ENCODE data around the gene TMEM208.

The TMEM208 gene

GRCh38 chr16:67237396-67238277, 10.7 kb downstream of the TMEM208 start:
- DNase-seq = no peak

- no peak for DNase-seq
Observed at GRCh38 chr16:67238278-67238575, 11.3 kb downstream of the TMEM208 start.

DNA sequence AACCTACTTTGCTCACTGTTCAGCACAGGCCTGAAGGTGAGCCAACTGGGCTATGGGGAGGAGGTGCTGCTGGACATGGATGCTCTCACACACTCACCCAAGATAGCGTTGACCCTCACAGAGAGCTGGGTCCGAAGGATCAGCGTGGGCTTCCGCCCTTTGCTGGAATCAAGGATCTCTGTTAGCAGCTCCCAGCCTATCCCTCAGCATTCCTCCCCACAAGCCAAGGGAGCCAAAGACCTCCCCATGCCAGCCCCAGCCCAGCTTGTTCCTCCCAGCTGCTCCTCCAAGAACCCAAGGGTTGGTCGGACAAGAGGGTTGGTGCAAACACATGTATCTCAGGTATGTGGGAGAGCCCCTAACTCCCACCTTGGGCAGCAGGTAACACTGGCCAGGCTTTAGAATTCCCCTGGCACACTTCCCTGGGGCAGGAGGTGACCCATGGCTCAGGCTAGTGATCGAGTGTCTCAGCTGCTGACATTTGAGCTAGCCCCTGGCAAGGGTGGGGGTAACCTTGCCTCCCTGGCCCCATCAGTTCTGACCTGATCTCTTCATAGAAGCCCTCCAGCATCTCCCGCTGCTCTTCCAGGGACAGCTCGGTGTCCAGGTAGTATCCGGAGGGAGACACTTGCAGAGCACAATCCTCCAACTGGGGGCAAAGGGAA, 12.0 kb downstream of the TMEM208 start:
- DNase-seq = no peak

DNA sequence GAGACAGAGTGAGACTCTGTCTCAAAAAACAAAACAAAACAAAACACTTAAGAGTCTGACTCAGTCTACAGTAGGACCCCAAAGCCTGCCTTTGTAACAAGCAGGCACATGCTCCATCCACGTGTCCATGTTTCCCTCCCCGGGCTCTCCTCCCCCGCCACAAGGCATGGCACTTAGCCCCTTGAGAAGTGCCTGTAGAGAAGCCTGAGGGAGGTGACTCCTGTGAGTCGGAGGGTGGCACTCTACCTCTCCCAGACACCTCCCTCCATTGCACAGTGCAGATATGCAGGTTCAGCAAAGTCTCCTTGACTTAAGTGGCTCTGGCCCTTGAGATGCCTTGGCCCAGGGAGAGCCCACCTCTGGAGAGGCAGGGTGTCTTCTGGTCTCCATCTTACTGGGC, 13.6 kb downstream of the TMEM208 start:
- no peak for DNase-seq

DNA sequence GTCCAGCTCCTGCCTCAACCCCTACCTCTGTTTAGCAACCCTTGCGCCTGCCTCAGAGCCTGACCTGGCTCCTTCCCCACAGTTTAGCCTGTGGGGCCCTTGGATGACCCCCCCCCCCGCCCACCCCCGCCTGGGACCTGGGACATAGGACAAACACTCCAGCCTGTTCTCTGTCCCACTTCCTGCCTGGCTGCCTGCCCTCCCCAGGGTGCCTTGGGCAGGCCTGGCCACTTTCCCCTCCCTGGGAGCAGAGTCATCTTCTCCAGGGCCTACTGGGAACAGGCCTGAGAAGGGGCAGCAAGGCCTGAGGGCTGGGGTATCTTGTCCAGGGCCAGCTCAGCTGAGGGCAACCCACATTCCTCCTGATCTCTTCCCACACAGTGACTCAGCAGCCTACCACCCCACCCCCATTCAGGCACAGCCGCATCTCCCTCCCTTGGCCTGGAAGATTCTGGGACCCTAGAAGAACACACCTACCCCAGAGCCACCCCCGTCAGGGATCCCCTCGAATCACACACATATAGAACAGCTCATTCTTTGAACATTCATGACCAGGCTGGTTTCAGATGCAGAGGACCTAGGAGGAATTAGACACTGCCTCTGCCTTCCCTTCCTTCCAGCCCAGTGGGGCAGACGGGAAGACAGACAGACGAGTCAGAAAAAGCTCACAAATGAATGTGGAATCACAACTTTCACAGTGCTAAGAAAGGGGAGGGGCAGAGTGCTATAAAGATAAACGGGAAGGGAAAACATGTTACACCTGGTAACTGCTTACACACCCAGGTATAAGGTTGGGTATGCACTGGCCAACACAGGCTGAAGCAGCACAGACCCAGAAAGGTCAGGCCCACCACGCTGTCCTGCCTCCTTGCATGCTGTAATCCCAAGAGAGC, 14.3 kb downstream of the TMEM208 start:
- no peak for DNase-seq

- DNase-seq = no peak
Observed at GRCh38 chr16:67242138-67242730, 15.3 kb downstream of the TMEM208 start.

GRCh38 chr16:67243481-67243880, 16.6 kb downstream of the TMEM208 start:
- DNase-seq = peak; percentile 56

GRCh38 chr16:67244387-67245185, 17.7 kb downstream of the TMEM208 start:
- DNase-seq = peak; percentile 92

DNA sequence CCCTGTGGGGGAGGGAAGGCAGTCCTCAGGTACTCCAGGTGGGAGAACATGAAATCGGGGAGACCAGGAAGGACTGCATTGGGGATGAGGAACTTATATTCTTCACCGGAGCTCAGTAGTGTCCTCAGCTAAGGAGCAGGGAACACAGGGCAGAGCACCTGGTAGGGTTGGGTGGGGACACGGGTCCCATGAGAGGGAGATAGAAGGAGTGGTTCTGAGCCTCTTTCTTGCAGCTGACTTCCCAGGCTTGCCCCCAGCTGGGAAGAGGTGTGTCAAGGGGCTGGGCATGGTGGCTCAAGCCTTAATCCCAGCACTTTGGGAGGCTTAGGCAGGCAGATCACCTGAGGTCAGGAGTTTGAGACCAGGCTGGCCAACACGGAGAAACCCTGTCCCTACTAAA, 18.3 kb downstream of the TMEM208 start:
- DNase-seq = peak; percentile 62

GRCh38 chr16:67245674-67246080, 18.7 kb downstream of the TMEM208 start:
- peak; percentile 54 for DNase-seq

GRCh38 chr16:67246081-67246755, 19.3 kb downstream of the TMEM208 start:
- peak; percentile 83 for DNase-seq

- no peak for DNase-seq
Observed at GRCh38 chr16:67246756-67247191, 19.8 kb downstream of the TMEM208 start.

DNA sequence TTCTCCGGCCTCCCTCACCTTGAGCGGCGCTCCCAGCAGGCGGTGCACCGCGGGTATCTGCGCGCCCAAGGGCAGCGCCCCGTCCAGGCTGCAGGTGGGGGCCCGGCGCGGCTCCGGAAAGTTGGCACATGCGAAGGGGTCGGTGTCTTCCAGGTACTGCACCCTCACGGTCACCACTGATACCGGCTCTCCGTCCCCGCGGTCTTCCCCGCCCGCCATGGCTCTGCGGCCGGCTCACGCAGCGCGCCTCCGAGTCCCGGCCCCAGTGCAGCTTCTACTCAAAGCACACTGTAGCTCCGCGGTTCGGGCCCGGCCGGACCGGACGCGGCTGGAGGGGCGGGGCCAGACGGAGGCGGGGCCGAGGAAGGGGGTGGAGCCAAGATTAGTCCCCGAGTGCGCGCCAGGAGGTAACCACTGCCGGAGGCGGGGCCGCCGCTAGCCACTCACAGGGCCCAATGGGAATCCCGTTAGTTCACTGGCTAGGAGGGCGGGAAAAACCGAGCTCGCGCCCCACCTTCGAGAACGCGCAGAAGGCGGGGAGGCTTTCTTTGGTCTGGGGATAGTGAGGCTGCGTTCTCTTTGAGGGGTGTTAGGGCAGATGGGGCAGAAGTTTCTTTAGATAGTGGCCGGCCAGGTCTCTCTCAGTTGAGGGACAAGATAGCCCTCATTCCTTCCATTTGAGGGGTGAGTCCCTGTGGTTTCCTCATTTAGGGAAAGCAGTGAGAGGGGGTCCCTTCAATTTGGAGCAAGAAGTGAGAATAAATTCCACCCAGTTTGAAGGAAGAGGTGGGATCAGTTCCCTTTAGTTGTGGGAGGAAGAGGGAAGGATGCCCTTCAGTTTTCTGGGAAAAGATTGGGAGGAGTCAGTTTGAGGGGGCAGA, 20.5 kb downstream of the TMEM208 start, which contains the start of gene FHOD1:
Gene FHOD1 (minus strand): TSS at position 290 of the 881 bp plus-strand sequence. CDS start 71 bp downstream, at position 219.
- DNase-seq = peak; percentile 99

DNA sequence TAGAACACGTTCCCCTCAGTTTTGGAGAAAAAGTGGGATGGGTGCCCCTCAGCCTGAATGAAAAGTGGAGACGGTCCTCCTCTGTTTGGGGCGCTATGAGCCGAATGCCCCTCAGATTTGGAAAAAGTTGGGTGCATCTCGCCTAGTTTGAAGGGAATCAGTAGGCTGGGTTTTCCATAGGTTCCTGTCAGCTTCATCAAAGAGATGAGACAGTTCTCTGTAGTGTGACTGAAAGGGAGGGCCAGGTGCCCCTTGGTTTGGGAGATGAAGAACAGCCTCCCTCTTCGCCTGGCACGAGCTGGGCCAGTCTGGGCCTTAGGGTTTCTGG, 21.1 kb downstream of the TMEM208 start:
- no peak for DNase-seq

- peak; percentile 77 for DNase-seq
Observed at GRCh38 chr16:67248401-67249177, 21.7 kb downstream of the TMEM208 start, which contains the start of gene SLC9A5. Gene SLC9A5 (plus strand): TSS chr16:67248979. CDS start chr16:67249015, 36 bp downstream.

DNA sequence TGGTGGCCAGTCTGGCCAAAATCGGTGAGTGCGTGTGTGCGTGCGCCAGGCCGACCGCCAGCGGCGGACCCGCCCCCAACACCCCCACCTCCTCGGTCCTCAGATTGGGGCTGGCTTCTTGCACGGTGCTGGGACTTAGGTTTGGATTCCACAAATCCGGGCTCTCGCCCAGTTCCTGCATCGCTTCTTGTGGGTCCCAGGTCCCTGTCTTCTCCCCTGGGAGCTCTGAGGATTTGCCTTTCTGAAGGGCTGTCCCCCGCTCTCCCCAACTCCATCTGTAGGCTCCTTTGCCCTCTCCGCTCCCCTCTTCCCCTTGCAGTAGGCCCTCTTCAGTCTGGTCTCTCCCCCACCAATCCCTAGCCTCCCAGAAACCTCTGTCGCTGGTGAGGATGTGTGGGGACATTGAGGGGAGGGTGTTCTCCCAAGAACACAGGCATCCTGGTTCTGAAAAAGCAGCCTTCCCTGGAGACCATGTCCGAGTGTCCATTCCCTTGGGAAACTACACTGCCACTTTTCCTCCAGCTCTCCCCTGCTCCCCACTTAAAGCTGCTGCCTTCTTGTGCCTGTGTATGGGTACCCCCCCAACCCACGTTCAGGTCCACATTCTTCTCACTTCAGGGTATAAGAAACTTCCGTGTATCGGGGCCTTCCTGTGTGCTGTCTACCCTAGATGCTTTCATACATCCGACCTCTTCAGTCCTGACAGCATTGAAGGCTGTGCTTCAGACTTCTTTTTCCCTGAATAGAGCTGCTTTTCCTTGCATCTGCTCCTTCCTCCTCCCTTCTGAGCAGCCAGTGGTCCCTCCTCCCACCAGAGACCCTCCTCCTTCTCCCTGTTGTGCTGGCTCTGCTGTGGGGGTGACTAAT, 22.5 kb downstream of the TMEM208 start:
- no peak for DNase-seq

GRCh38 chr16:67250045-67250327, 23.1 kb downstream of the TMEM208 start:
- no peak for DNase-seq

- DNase-seq = no peak
Observed at GRCh38 chr16:67252609-67253497, 25.9 kb downstream of the TMEM208 start.

Measured in activated effector memory CD4-positive, alpha-beta T cell treated with anti-CD3 and anti-CD28 coated beads, Interleukin-2, amount 50 U/mL, for 16 hours (primary cell).